Neural cell (in vitro differentiated cells): ENCODE measurements around the gene MCCD1. TPM values are rescaled to one million over a fixed set of nuclear protein-coding genes. Genes with fewer than 3 reads are reported as not detected.

Experiments
- H2AFZ ChIP-seq: fragments of 200-600, 300-800 bp; sonication (generic), shearing (Covaris generic); 2 replicates; pipeline ENCODE4 v1.6.0; 2014; ENCODE audit warnings: low read depth, mild to moderate bottlenecking, antibody characterized with exemption, low read length, moderate library complexity
- H3F3A ChIP-seq: fragments of 200-600 bp; shearing (Covaris generic); 2 replicates; pipeline ENCODE4 v1.6.1; 2016; ENCODE audit warnings: mild to moderate bottlenecking, moderate library complexity, mixed read lengths, antibody characterized with exemption, low read length; ENCODE audit not compliant: insufficient read depth, poor library complexity, severe bottlenecking
- H3K27ac ChIP-seq: fragments of 200-600, 300-800 bp; sonication (generic), shearing (Covaris generic); 2 replicates; pipeline ENCODE4 v1.5.1; 2014; ENCODE audit warnings: mild to moderate bottlenecking, low read length, moderate library complexity
- H3K27me3 ChIP-seq: fragments of 300-800, 200-600 bp; sonication (generic), shearing (Covaris generic); 2 replicates; pipeline ENCODE4 v1.6.0; 2014; ENCODE audit warnings: mild to moderate bottlenecking, low read depth, low read length, moderate library complexity; ENCODE audit not compliant: insufficient read depth
- H3K36me3 ChIP-seq: fragments of 300-800, 200-600 bp; sonication (generic), shearing (Covaris generic); 2 replicates; pipeline ENCODE4 v1.5.1; 2014; ENCODE audit warnings: mild to moderate bottlenecking, antibody characterized with exemption, low read length, moderate library complexity; ENCODE audit not compliant: insufficient read depth
- H3K4me2 ChIP-seq: fragments of 300-800, 200-600 bp; sonication (generic), shearing (Covaris generic); 2 replicates; pipeline ENCODE4 v1.6.0; 2014; ENCODE audit warnings: mild to moderate bottlenecking, low read length
- H3K4me3 ChIP-seq: fragments of 300-800, 200-600 bp; sonication (generic), shearing (Covaris generic); 2 replicates; pipeline ENCODE4 v1.5.1; 2014; ENCODE audit warnings: mild to moderate bottlenecking, low read length, moderate library complexity
- H3K79me2 ChIP-seq: fragments of 200-600 bp; shearing (Covaris generic); replicated peaks from 2 replicates; pipeline ENCODE4 v1.6.0; 2014; ENCODE audit warnings: mild to moderate bottlenecking, low read length, moderate library complexity; ENCODE audit not compliant: insufficient read depth
- H3K9ac ChIP-seq: fragments of 300-800, 200-600 bp; sonication (generic), shearing (Covaris generic); 2 replicates; pipeline ENCODE4 v1.6.1; 2016; ENCODE audit warnings: mild to moderate bottlenecking, low read length, mixed read lengths
- H3K9me2 ChIP-seq: fragments of 200-600 bp; shearing (Covaris generic); 2 replicates; pipeline ENCODE4 v1.6.1; 2016; ENCODE audit warnings: mild to moderate bottlenecking, low read length, mixed read lengths; ENCODE audit not compliant: insufficient read depth
- H3K9me3 ChIP-seq: fragments of 200-600, 300-800 bp; sonication (generic), shearing (Covaris generic); 2 replicates; pipeline ENCODE4 v1.6.1; 2016; ENCODE audit warnings: mild to moderate bottlenecking, mixed run types, low read length, moderate library complexity, mixed read lengths
- H4K20me1 ChIP-seq: fragments of 200-600 bp; shearing (Covaris generic); 2 replicates; pipeline ENCODE4 v1.6.1; 2016; ENCODE audit warnings: mild to moderate bottlenecking, mixed run types; ENCODE audit not compliant: insufficient read depth
- EP300 ChIP-seq: fragments of 450-650 bp; conservative IDR thresholded peaks from 2 replicates; pipeline ENCODE4 v1.6.1; 2014; ENCODE audit warnings: antibody characterized with exemption, mild to moderate bottlenecking, moderate library complexity; ENCODE audit not compliant: poor library complexity, severe bottlenecking
- EZH2 ChIP-seq: fragments of 200-600, 300-800 bp; shearing (Covaris generic), sonication (generic); IDR thresholded peaks from 2 replicates; pipeline ENCODE4 v1.6.1; 2014; ENCODE audit warnings: antibody characterized with exemption, low read length, borderline replicate concordance, mild to moderate bottlenecking; ENCODE audit not compliant: insufficient read depth, poor library complexity, severe bottlenecking
- MXI1 ChIP-seq: fragments of 450-650 bp; conservative IDR thresholded peaks from 2 replicates; pipeline ENCODE4 v1.6.1; 2014; ENCODE audit warnings: antibody characterized with exemption, mild to moderate bottlenecking; ENCODE audit not compliant: poor library complexity, severe bottlenecking
- POLR2AphosphoS5 ChIP-seq: IDR thresholded peaks from 2 replicates; pipeline ENCODE4 v1.6.1; 2012
- RAD21 ChIP-seq: fragments of 450-650 bp; conservative IDR thresholded peaks from 2 replicates; pipeline ENCODE4 v1.6.1; 2014; ENCODE audit warnings: antibody characterized with exemption, mild to moderate bottlenecking, moderate library complexity
- SMC3 ChIP-seq: fragments of 450-650 bp; conservative IDR thresholded peaks from 2 replicates; pipeline ENCODE4 v1.6.1; 2014; ENCODE audit warnings: antibody characterized with exemption, mild to moderate bottlenecking, moderate library complexity; ENCODE audit not compliant: poor library complexity
- TAF1 ChIP-seq: IDR thresholded peaks from 2 replicates; pipeline ENCODE4 v1.6.1; 2012; ENCODE audit warnings: low read depth
- polyA plus RNA-seq: library from polyadenylated mRNA; depleted of rRNA; stranded (reverse); fragments of >200 nt; gene quantifications from 2 replicates; pipeline ENCODE4 v1.2.3, GENCODE V29; 2014
- TF ChIP-seq, protein P1 (sequence below): fragments of 450-650 bp; IDR thresholded peaks from 2 replicates; pipeline ENCODE4 v1.5.1; 2014; ENCODE audit warnings: antibody characterized with exemption, mild to moderate bottlenecking, moderate library complexity; ENCODE audit not compliant: poor library complexity, severe bottlenecking
- TF ChIP-seq, protein P2 (sequence below): IDR thresholded peaks from 2 replicates; pipeline ENCODE4 v1.6.1; 2012; ENCODE audit warnings: borderline replicate concordance

MCCD1 gene
- polyA plus RNA-seq, 1 donor from 2014 or later = not detected

DNA sequence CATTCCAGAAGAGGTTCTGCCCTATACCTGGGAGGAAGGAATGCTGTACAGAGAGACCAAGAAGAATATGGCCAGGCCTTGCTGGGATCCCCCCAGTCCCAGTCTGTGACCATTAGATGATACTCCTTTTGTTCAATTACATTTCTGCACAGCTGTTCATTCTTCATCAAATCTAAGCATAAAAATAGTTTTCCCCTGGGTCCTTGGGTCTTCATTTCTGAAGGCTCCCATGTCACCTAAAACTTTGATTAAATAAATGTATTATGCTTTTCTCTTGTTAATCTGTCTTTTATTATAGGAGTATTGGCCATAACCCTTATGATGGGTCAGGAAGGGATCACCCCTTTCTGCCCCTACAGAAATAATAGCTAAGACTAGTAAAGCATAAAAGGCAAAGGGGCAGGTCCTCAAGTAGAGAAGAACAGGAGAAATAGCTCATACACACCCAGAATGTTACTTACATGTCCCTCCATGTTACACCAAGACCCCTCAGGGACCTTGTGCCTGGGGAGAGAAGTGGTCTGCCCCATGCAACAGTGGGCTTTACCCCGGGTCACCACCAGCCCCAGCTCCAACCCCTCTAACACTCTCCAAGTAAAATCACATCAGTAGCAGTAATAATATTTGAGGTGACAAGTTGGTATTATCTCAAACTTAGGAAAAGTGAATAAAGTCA is 41.2 kb downstream of the MCCD1 start:
- TF ChIP-seq, protein P1, sequence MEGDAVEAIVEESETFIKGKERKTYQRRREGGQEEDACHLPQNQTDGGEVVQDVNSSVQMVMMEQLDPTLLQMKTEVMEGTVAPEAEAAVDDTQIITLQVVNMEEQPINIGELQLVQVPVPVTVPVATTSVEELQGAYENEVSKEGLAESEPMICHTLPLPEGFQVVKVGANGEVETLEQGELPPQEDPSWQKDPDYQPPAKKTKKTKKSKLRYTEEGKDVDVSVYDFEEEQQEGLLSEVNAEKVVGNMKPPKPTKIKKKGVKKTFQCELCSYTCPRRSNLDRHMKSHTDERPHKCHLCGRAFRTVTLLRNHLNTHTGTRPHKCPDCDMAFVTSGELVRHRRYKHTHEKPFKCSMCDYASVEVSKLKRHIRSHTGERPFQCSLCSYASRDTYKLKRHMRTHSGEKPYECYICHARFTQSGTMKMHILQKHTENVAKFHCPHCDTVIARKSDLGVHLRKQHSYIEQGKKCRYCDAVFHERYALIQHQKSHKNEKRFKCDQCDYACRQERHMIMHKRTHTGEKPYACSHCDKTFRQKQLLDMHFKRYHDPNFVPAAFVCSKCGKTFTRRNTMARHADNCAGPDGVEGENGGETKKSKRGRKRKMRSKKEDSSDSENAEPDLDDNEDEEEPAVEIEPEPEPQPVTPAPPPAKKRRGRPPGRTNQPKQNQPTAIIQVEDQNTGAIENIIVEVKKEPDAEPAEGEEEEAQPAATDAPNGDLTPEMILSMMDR = no peak
- TF ChIP-seq EZH2 (no peak), EP300 (no peak), TAF1 (no peak), SMC3 (no peak), MXI1 (no peak), RAD21 (no peak), POLR2AphosphoS5 (no peak)
- TF ChIP-seq, protein P2, sequence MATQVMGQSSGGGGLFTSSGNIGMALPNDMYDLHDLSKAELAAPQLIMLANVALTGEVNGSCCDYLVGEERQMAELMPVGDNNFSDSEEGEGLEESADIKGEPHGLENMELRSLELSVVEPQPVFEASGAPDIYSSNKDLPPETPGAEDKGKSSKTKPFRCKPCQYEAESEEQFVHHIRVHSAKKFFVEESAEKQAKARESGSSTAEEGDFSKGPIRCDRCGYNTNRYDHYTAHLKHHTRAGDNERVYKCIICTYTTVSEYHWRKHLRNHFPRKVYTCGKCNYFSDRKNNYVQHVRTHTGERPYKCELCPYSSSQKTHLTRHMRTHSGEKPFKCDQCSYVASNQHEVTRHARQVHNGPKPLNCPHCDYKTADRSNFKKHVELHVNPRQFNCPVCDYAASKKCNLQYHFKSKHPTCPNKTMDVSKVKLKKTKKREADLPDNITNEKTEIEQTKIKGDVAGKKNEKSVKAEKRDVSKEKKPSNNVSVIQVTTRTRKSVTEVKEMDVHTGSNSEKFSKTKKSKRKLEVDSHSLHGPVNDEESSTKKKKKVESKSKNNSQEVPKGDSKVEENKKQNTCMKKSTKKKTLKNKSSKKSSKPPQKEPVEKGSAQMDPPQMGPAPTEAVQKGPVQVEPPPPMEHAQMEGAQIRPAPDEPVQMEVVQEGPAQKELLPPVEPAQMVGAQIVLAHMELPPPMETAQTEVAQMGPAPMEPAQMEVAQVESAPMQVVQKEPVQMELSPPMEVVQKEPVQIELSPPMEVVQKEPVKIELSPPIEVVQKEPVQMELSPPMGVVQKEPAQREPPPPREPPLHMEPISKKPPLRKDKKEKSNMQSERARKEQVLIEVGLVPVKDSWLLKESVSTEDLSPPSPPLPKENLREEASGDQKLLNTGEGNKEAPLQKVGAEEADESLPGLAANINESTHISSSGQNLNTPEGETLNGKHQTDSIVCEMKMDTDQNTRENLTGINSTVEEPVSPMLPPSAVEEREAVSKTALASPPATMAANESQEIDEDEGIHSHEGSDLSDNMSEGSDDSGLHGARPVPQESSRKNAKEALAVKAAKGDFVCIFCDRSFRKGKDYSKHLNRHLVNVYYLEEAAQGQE = no peak
- Histone ChIP-seq H3K9ac (no peak overlapping the region), H3K9me3 (no peaks in the 10 kb centered on the region), H2AFZ (no peak overlapping the region), H3K4me3 (no peak overlapping the region), H3K27me3 (no peaks in the 10 kb centered on the region), H3F3A (no peaks in the 10 kb centered on the region), H3K79me2 (no peaks in the 10 kb centered on the region), H3K27ac (no peak overlapping the region), H3K36me3 (no peaks in the 10 kb centered on the region), H3K4me2 (no peak overlapping the region), H4K20me1 (no peaks in the 10 kb centered on the region), H3K9me2 (no peaks in the 10 kb centered on the region)

- H3K79me2 ChIP-seq = no peaks in the 10 kb centered on the region
- H3K4me2 ChIP-seq = no peak within 1 kb of the TSS
- no peaks in the 10 kb centered on the region for H3K9me2 ChIP-seq
- no peak within 1 kb of the TSS for H3K4me3 ChIP-seq
- no peak for TF ChIP-seq SMC3
- TF ChIP-seq, protein P1 = no peak
- TF ChIP-seq, protein P2 = no peak
- no peak for TF ChIP-seq EZH2
- TF ChIP-seq POLR2AphosphoS5 = no peak
- TF ChIP-seq TAF1 = no peak
- no peak for TF ChIP-seq MXI1
- H2AFZ ChIP-seq = no peak within 1 kb of the TSS
- no peak within 1 kb of the TSS for H3K9ac ChIP-seq
- no peaks in the 10 kb centered on the region for H3K27me3 ChIP-seq
- no peaks in the 10 kb centered on the region for H3K36me3 ChIP-seq
- no peaks in the 10 kb centered on the region for H3K9me3 ChIP-seq
- H3K27ac ChIP-seq = no peak within 1 kb of the TSS
- no peaks in the 10 kb centered on the region for H3F3A ChIP-seq
- no peaks in the 10 kb centered on the region for H4K20me1 ChIP-seq
Observed at GRCh38 chr6:31572041-31572911, 43.5 kb downstream of the MCCD1 start, which contains the start of gene LTA. TSS of gene LTA (plus strand) at chr6:31572289. CDS start at chr6:31572743, 454 bp downstream.
